ENCODE results near the gene PTPRN2. TPM values are rescaled to one million over a fixed set of nuclear protein-coding genes. Genes with fewer than 3 reads are reported as not detected.
"Not testable (repeated sequence)": the region's sequence is repeated elsewhere in the genome, so short reads cannot be mapped to it uniquely, and the experiment has no call there.

PTPRN2 gene
- total and polyA plus RNA-seq, 4 donors: 18.1 to 69.9 (median 50.4) TPM

- H3K27me3 ChIP-seq (ENCODE audit: control insufficient read depth, insufficient read depth, low read length); H3K27ac ChIP-seq (ENCODE audit: low read depth, low read length); H3K9me3 ChIP-seq (ENCODE audit: control insufficient read depth, insufficient read depth, low read length); DNase-seq (ENCODE audit: low read depth in 4 of 6, low spot score in 6 of 6); H3K4me3 ChIP-seq (ENCODE audit: low read depth, low read length): not testable (repeated sequence)
- Histone ChIP-seq H3K36me3 (ENCODE audit: control insufficient read depth, insufficient read depth, low read length) (peaks cover 66% of the 10 kb centered on the region), H3K4me1 (ENCODE audit: control insufficient read depth, insufficient read depth, low read length) (peaks cover 20% of the 10 kb centered on the region)
- 97% methylated on average over 23 of the region's 44 CpGs for WGBS (ENCODE audit: insufficient coverage)
Observed at GRCh38 chr7:157562522-157563398, 1024.9 kb downstream of the PTPRN2 start.

DNA sequence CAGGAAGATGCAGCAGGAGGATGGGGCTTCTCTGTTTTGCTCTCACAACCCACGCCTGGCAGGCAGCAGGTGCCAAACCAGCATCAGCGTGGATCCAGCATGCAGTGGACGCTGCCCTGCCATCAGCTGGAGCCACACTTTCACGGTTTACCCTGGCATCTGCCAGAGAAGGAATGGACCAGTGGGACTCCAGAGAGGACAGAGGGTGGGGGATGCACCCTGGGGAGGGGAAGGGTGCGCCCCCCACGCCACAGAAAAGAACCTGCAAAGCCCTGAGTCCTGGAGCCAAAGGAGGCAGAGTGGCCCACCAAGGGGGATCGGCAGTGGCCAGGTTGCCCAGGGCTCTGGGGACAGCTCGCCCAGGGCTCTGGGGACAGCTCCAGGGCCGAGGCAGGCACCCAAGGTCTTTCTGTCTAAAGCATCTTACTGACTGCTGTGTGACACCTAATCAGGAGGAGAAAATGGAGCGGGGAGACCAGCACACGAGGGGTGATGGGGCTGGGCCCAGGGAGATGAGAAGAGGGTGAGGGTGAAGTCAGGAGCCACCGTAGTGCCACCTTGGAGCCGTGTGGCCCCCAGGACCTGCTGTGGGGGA is 1025.7 kb downstream of the PTPRN2 start:
- Histone ChIP-seq H3K27me3 (ENCODE audit: control insufficient read depth, insufficient read depth, low read length) (no peaks in the 10 kb centered on the region), H3K9me3 (ENCODE audit: control insufficient read depth, insufficient read depth, low read length) (no peaks in the 10 kb centered on the region), H3K4me3 (ENCODE audit: low read depth, low read length) (no peak overlapping the region), H3K4me1 (ENCODE audit: control insufficient read depth, insufficient read depth, low read length) (peaks cover 14% of the 10 kb centered on the region), H3K27ac (ENCODE audit: low read depth, low read length) (no peak overlapping the region), H3K36me3 (ENCODE audit: control insufficient read depth, insufficient read depth, low read length) (peaks cover 66% of the 10 kb centered on the region)
- 91% methylated on average over 13 of the region's 13 CpGs for WGBS (ENCODE audit: insufficient coverage)
- no peak for DNase-seq (ENCODE audit: low read depth in 4 of 6, low spot score in 6 of 6)

DNA sequence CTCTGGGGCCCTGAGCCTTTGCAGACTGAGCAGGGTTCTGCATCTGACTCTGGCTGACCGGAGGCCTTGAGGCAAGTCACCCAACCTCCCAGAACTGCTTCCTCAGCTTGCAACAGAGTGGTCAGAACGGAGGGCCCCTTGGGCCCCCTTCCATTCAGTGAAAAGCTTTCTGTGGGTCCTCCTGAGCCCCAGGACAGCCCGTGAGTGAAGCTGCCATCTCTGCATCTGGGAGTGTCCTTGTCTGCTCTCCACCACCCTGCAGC is 1026.2 kb downstream of the PTPRN2 start:
- H3K4me3 ChIP-seq (ENCODE audit: low read depth, low read length): no peak overlapping the region
- DNase-seq (ENCODE audit: low read depth in 4 of 6, low spot score in 6 of 6): no peak
- H3K36me3 ChIP-seq (ENCODE audit: control insufficient read depth, insufficient read depth, low read length): peaks cover 62% of the 10 kb centered on the region
- no peak overlapping the region for H3K27ac ChIP-seq (ENCODE audit: low read depth, low read length)
- H3K9me3 ChIP-seq (ENCODE audit: control insufficient read depth, insufficient read depth, low read length): no peaks in the 10 kb centered on the region
- WGBS (ENCODE audit: insufficient coverage): 94% methylated on average over 3 of the region's 3 CpGs
- H3K4me1 ChIP-seq (ENCODE audit: control insufficient read depth, insufficient read depth, low read length): peaks cover 12% of the 10 kb centered on the region
- no peaks in the 10 kb centered on the region for H3K27me3 ChIP-seq (ENCODE audit: control insufficient read depth, insufficient read depth, low read length)

GRCh38 chr7:157560710-157561522 is 1026.7 kb downstream of the PTPRN2 start:
- Histone ChIP-seq H3K27ac (ENCODE audit: low read depth, low read length) (no peak overlapping the region), H3K4me1 (ENCODE audit: control insufficient read depth, insufficient read depth, low read length) (peaks cover 8% of the 10 kb centered on the region), H3K9me3 (ENCODE audit: control insufficient read depth, insufficient read depth, low read length) (no peaks in the 10 kb centered on the region), H3K4me3 (ENCODE audit: low read depth, low read length) (no peak overlapping the region), H3K27me3 (ENCODE audit: control insufficient read depth, insufficient read depth, low read length) (no peaks in the 10 kb centered on the region), H3K36me3 (ENCODE audit: control insufficient read depth, insufficient read depth, low read length) (peaks cover 59% of the 10 kb centered on the region)
- DNase-seq (ENCODE audit: low read depth in 4 of 6, low spot score in 6 of 6): no peak
- 89% methylated on average over 29 of the region's 29 CpGs for WGBS (ENCODE audit: insufficient coverage)

- H3K4me3 ChIP-seq (ENCODE audit: low read depth, low read length): no peak overlapping the region
- no peak overlapping the region for H3K27ac ChIP-seq (ENCODE audit: low read depth, low read length)
- H3K36me3 ChIP-seq (ENCODE audit: control insufficient read depth, insufficient read depth, low read length): peaks cover 56% of the 10 kb centered on the region
- peaks cover 10% of the 10 kb centered on the region for H3K4me1 ChIP-seq (ENCODE audit: control insufficient read depth, insufficient read depth, low read length)
- DNase-seq (ENCODE audit: low read depth in 4 of 6, low spot score in 6 of 6): no peak
- no peaks in the 10 kb centered on the region for H3K27me3 ChIP-seq (ENCODE audit: control insufficient read depth, insufficient read depth, low read length)
- 87% methylated on average over 20 of the region's 20 CpGs for WGBS (ENCODE audit: insufficient coverage)
- H3K9me3 ChIP-seq (ENCODE audit: control insufficient read depth, insufficient read depth, low read length): no peaks in the 10 kb centered on the region
Observed at GRCh38 chr7:157560258-157560654, 1027.4 kb downstream of the PTPRN2 start.

DNA sequence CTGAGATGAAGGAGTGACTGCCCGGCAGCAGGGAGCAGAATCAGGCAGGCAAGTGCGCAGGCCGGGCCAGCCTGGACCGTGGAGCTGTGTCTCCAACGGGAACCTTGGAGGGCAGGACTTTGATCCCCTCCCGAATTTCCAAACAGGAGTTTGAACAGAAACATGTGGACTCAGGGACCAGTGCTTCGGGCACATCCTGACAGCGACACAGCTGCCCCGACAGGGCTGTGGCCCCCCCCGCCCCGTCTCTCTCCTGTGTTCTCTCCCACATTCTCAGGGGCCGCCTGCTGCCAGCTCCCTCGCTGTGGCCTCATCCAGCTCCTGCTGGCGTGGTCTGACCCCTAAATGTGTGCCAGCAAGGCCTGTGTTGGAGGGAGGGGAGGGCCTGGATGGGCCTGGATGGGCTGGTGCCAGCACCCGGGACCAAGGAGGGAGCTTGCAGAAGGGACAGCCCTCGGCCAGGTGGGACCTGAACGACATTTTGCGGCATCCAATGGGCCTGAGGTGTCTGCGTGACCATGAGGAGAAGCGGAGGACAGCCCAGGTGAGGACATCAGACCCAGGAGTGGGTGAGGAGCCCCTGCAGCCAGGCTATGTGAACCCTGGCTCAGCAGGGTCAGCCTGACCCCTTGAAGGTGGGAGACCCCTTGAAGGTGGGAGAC is 1027.9 kb downstream of the PTPRN2 start:
- no peak for DNase-seq (ENCODE audit: low read depth in 4 of 6, low spot score in 6 of 6)
- no peak overlapping the region for H3K27ac ChIP-seq (ENCODE audit: low read depth, low read length)
- no peaks in the 10 kb centered on the region for H3K9me3 ChIP-seq (ENCODE audit: control insufficient read depth, insufficient read depth, low read length)
- peaks cover 13% of the 10 kb centered on the region for H3K4me1 ChIP-seq (ENCODE audit: control insufficient read depth, insufficient read depth, low read length)
- no peak overlapping the region for H3K4me3 ChIP-seq (ENCODE audit: low read depth, low read length)
- whole genome bisulfite sequencing (ENCODE audit: insufficient coverage): 76% methylated on average over 19 of the region's 20 CpGs
- H3K27me3 ChIP-seq (ENCODE audit: control insufficient read depth, insufficient read depth, low read length): no peaks in the 10 kb centered on the region
- H3K36me3 ChIP-seq (ENCODE audit: control insufficient read depth, insufficient read depth, low read length): peaks cover 55% of the 10 kb centered on the region

DNA sequence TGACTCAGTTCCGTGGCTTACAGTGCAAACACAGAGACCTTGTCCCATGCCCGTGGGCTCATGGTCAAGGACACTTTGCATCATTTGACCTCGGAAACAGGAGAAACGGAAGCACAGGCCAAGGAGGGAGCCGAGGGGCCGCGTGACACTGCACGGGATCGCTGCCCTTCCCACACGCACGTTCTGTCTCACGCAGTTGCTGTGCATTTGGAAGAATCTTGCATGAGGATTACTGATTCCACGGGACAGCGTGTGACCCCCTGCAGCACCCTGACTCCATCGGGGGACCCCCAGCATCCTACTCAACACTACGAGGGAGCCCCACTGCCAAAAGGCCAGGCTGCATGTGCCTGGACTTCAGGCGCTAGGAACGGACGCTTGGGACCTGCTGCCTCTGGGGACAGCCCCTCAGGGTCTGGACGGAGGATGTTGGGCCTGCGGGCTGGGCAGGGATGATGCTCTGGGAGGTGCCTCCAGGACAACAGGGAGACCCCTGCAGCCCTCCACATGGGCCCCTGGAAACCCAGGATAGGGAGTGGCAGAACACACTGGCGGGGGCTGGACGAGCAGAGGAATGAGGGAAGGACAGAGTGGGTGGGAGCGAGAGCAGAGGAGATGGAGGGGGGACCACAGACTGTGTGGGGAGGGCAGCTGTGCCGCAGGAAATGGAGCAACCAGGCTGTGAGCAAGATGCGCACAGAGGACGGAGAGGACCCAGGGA is 1028.6 kb downstream of the PTPRN2 start:
- Histone ChIP-seq H3K36me3 (ENCODE audit: control insufficient read depth, insufficient read depth, low read length) (peaks cover 56% of the 10 kb centered on the region), H3K27me3 (ENCODE audit: control insufficient read depth, insufficient read depth, low read length) (no peaks in the 10 kb centered on the region), H3K4me1 (ENCODE audit: control insufficient read depth, insufficient read depth, low read length) (peaks cover 16% of the 10 kb centered on the region), H3K4me3 (ENCODE audit: low read depth, low read length) (no peak overlapping the region), H3K9me3 (ENCODE audit: control insufficient read depth, insufficient read depth, low read length) (no peaks in the 10 kb centered on the region), H3K27ac (ENCODE audit: low read depth, low read length) (no peak overlapping the region)
- no peak for DNase-seq (ENCODE audit: low read depth in 4 of 6, low spot score in 6 of 6)
- 84% methylated on average over 26 of the region's 27 CpGs for WGBS (ENCODE audit: insufficient coverage)

DNA sequence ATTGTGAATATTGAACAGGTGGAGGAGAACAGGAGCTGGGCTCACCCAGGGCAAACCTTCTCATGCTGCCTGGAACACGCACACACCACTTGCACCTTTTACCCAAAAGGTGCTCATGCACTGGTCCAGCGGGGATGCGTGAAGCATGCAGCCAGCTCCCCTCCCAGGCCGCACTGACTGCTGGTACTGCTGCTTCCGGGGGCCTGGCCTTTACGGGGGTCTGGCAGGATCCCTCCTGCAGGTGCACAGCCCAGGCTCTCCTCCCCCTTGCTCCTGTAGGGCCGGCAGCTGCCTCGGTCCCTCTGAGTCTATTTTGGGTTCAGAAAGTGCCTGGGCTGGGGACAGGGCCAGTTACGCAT is 1029.1 kb downstream of the PTPRN2 start:
- WGBS (ENCODE audit: insufficient coverage): 80% methylated on average over 9 of the region's 9 CpGs
- Histone ChIP-seq H3K9me3 (ENCODE audit: control insufficient read depth, insufficient read depth, low read length) (no peaks in the 10 kb centered on the region), H3K27ac (ENCODE audit: low read depth, low read length) (no peak overlapping the region), H3K27me3 (ENCODE audit: control insufficient read depth, insufficient read depth, low read length) (no peaks in the 10 kb centered on the region), H3K36me3 (ENCODE audit: control insufficient read depth, insufficient read depth, low read length) (peaks cover 56% of the 10 kb centered on the region), H3K4me1 (ENCODE audit: control insufficient read depth, insufficient read depth, low read length) (peaks cover 16% of the 10 kb centered on the region), H3K4me3 (ENCODE audit: low read depth, low read length) (no peak overlapping the region)
- no peak for DNase-seq (ENCODE audit: low read depth in 4 of 6, low spot score in 6 of 6)

GRCh38 chr7:157558061-157558460 is 1029.6 kb downstream of the PTPRN2 start:
- DNase-seq (ENCODE audit: low read depth in 4 of 6, low spot score in 6 of 6): no peak
- 90% methylated on average over 14 of the region's 17 CpGs for WGBS (ENCODE audit: insufficient coverage)

More at GRCh38 chr7:157558061-157558460, 1029.6 kb downstream of the PTPRN2 start:
- Histone ChIP-seq H3K4me1 (ENCODE audit: control insufficient read depth, insufficient read depth, low read length) (peaks cover 16% of the 10 kb centered on the region), H3K36me3 (ENCODE audit: control insufficient read depth, insufficient read depth, low read length) (peaks cover 61% of the 10 kb centered on the region), H3K9me3 (ENCODE audit: control insufficient read depth, insufficient read depth, low read length) (no peaks in the 10 kb centered on the region), H3K4me3 (ENCODE audit: low read depth, low read length) (no peak overlapping the region), H3K27ac (ENCODE audit: low read depth, low read length) (no peak overlapping the region), H3K27me3 (ENCODE audit: control insufficient read depth, insufficient read depth, low read length) (no peaks in the 10 kb centered on the region)
